GM21447 (cell line): Measurements from ENCODE around the gene PCAT6.

Experiments
- ATAC-seq: cut with Tn5 transposase; IDR thresholded peaks from one replicate; pipeline ENCODE4 v1.9.1; 2021; ENCODE audit not compliant: unreplicated experiment

The PCAT6 gene

GRCh38 chr1:202844259-202844658 lies 33.5 kb downstream of the PCAT6 start:
- ATAC-seq = no peak

- ATAC-seq = no peak
These were observed 34.2 kb downstream of the PCAT6 start for GRCh38 chr1:202844935-202845334.

GRCh38 chr1:202848191-202848542 lies 37.4 kb downstream of the PCAT6 start:
- ATAC-seq = peak; percentile 83

- no peak for ATAC-seq
These were observed 40.0 kb downstream of the PCAT6 start for GRCh38 chr1:202850593-202851362.

- no peak for ATAC-seq
These were observed 41.6 kb downstream of the PCAT6 start for GRCh38 chr1:202852163-202852904.

- no peak for ATAC-seq
These were observed 44.0 kb downstream of the PCAT6 start for GRCh38 chr1:202854787-202855186.

GRCh38 chr1:202856014-202856413 lies 45.3 kb downstream of the PCAT6 start:
- no peak for ATAC-seq

GRCh38 chr1:202857136-202857610 lies 46.4 kb downstream of the PCAT6 start:
- no peak for ATAC-seq

GRCh38 chr1:202858331-202858730 lies 47.6 kb downstream of the PCAT6 start:
- no peak for ATAC-seq

GRCh38 chr1:202858789-202859414 lies 48.1 kb downstream of the PCAT6 start:
- no peak for ATAC-seq

- peak; percentile 26 for ATAC-seq
These were observed 50.1 kb downstream of the PCAT6 start for GRCh38 chr1:202860744-202861419.
